ENCODE data around the gene CREB3L1. TPM values are rescaled to one million over a fixed set of nuclear protein-coding genes. Genes with fewer than 3 reads are reported as not detected.
A peak's percentile ranks its signal among the peaks of the same experiment; 100 is the strongest.

The CREB3L1 gene
- total RNA-seq, 1 experiment from 2014 or later, result 3.3 TPM

DNA sequence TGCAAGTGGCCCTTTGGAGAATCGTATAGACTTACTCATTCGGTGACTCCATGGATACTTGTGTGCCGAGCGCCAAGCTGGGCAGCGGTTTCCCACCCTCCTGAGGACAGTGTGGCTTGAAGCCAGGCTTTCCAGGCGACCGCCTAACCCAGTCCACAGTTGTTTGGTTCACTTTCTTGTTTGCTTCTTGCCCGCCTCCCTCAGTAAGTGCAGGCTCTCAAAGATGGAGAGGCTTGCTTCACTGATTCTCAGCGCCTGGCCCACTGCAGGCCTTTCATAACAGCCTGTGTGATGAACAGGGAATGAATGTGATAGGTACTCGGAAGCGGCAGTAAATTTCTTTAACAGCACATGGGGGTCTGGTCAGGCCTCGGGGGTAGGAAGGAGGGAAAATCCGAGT lies 92.8 kb downstream of the CREB3L1 start:
- no peak overlapping the region for H2BK20ac ChIP-seq (ENCODE audit: low read depth, low read length, poor library complexity, severe bottlenecking)
- Mint-ChIP-seq H3K36me3 (ENCODE audit: insufficient read depth in 1 of 3, low read depth in 3 of 3) (peaks cover 13 to 44% (median 40%) of the 10 kb centered on the region in 3 experiments; a peak in 6 of 7 replicates), H3K27me3 (ENCODE audit: low read depth) (no peaks in the 10 kb centered on the region), H3K9me3 (no peaks in the 10 kb centered on the region; a peak in 1 of 5 replicates), H3K4me1 (peaks cover 9 to 21% of the 10 kb centered on the region in 2 experiments), H3K27ac (peak overlapping the region in 1 of 3 experiments; percentile 44; a peak in 2 of 7 replicates), H3K4me3 (no peak overlapping the region)
- no peak for DNase-seq
- H2BK12ac ChIP-seq (ENCODE audit: insufficient read length, low read depth, low read length), result no peak overlapping the region
- H4K20me1 ChIP-seq (ENCODE audit: control insufficient read depth, insufficient read depth, insufficient read length), result no peaks in the 10 kb centered on the region
- H4K5ac ChIP-seq (ENCODE audit: insufficient read length, low read depth, low read length), result no peak overlapping the region
- H2BK5ac ChIP-seq (ENCODE audit: insufficient read length, low read length), result no peak overlapping the region
- H3K14ac ChIP-seq (ENCODE audit: insufficient read depth, low read length), result no peak overlapping the region
- H2AFZ ChIP-seq (ENCODE audit: low read length), result no peak overlapping the region
- H3K4me1 ChIP-seq (ENCODE audit: insufficient read depth, low read length), result peaks cover 3% of the 10 kb centered on the region; the same call in 1 of the 2 replicates
- H3K27me3 ChIP-seq (ENCODE audit: insufficient read depth, low read length), result no peaks in the 10 kb centered on the region
- H3K4ac ChIP-seq (ENCODE audit: low read depth, low read length), result no peak overlapping the region
- no peak overlapping the region for H3K56ac ChIP-seq (ENCODE audit: insufficient read length, low read depth, low read length)
- no peak overlapping the region for H3K9ac ChIP-seq (ENCODE audit: extremely low read depth, insufficient read length, low read length)
- no CpG with 5 or more reads among the region's 13 CpGs for WGBS (ENCODE audit: extremely low coverage, insufficient read length, low lambda C conversion rate)
- H2AK5ac ChIP-seq (ENCODE audit: insufficient read length, low read length), result no peak overlapping the region
- no peaks in the 10 kb centered on the region for H3K9me3 ChIP-seq (ENCODE audit: control insufficient read depth, low read depth, low read length)
- H3K79me1 ChIP-seq (ENCODE audit: insufficient read depth, low read depth, low read length, poor library complexity, severe bottlenecking), result no peaks in the 10 kb centered on the region
- H4K8ac ChIP-seq (replicated peaks; ENCODE audit: insufficient read length, low read depth, low read length), result no peak overlapping the region
- H3K18ac ChIP-seq (ENCODE audit: insufficient read length, low read depth, low read length), result no peak overlapping the region
- no peak overlapping the region for H3K23ac ChIP-seq (ENCODE audit: insufficient read length, low read depth, low read length)
- no peak overlapping the region for H2BK15ac ChIP-seq (ENCODE audit: low read depth, low read length)
- no peak overlapping the region for H3K4me2 ChIP-seq (ENCODE audit: insufficient read depth, insufficient read length, low read length)
- H3K79me2 ChIP-seq (ENCODE audit: insufficient read depth, low read length), result no peaks in the 10 kb centered on the region
- no peak for TF ChIP-seq CTCF (conservative IDR thresholded peaks at IDR 0.05)
- H4K91ac ChIP-seq (ENCODE audit: insufficient read length, low read depth, low read length), result no peak overlapping the region
- no peak overlapping the region for H3T11ph ChIP-seq (ENCODE audit: low read length)
- H3K23me2 ChIP-seq (ENCODE audit: insufficient read length, low read depth, low read length, poor library complexity, severe bottlenecking), result no peaks in the 10 kb centered on the region
- H2BK120ac ChIP-seq (ENCODE audit: low read depth, low read length, poor library complexity, severe bottlenecking), result no peak overlapping the region
- no peak overlapping the region for H3K27ac ChIP-seq (ENCODE audit: insufficient read length, low read depth, low read length)

Other genes with a start within 250 kb of the CREB3L1 start
- 28.6 and 33.8 TPM in 2 replicates for gene PHF21A, start 156.2 kb upstream of the CREB3L1 start, total RNA-seq (2021)
- 68.8 and 68.9 TPM in 2 replicates for gene DGKZ, start 69.8 kb downstream of the CREB3L1 start, total RNA-seq (2021)
- gene MDK, start 104.0 kb downstream of the CREB3L1 start, total RNA-seq (2021), result 392 and 407 TPM in 2 replicates
- 1.0 and 1.1 TPM in 2 replicates for gene CHRM4, start 114.1 kb downstream of the CREB3L1 start, total RNA-seq (2021)